Measurements from ENCODE around the gene PRKCA.

PRKCA gene

GRCh38 chr17:66519154-66519553 lies 216.7 kb downstream of the PRKCA start:
- Histone ChIP-seq H3K4me3 (no peak overlapping the region), H3K9ac (ENCODE audit: insufficient read length) (no peak overlapping the region), H3K9me3 (ENCODE audit: low read depth, low read length) (no peaks in the 10 kb centered on the region), H3K27ac (no peak overlapping the region), H3K36me3 (ENCODE audit: insufficient read depth, low read length) (no peaks in the 10 kb centered on the region)
- TF ChIP-seq FOXP2 (optimal IDR thresholded peaks at IDR 0.05; ENCODE audit: control extremely low read depth, extremely low read length, insufficient read depth), result no peak
- TF ChIP-seq EZH2 (IDR thresholded peaks at IDR 0.05), result no peak
- no peak for TF ChIP-seq POLR2AphosphoS5 (IDR thresholded peaks at IDR 0.05; ENCODE audit: borderline replicate concordance, low read depth, low read length)
- DNase-seq (ENCODE audit: low read depth, low spot score), result no peak

- no peak overlapping the region for H3K4me3 ChIP-seq
- no peaks in the 10 kb centered on the region for H3K36me3 ChIP-seq (ENCODE audit: insufficient read depth, low read length)
- TF ChIP-seq POLR2AphosphoS5 (IDR thresholded peaks at IDR 0.05; ENCODE audit: borderline replicate concordance, low read depth, low read length), result no peak
- no peak for TF ChIP-seq FOXP2 (optimal IDR thresholded peaks at IDR 0.05; ENCODE audit: control extremely low read depth, extremely low read length, insufficient read depth)
- TF ChIP-seq EZH2 (IDR thresholded peaks at IDR 0.05), result no peak
- no peak overlapping the region for H3K9ac ChIP-seq (ENCODE audit: insufficient read length)
- H3K9me3 ChIP-seq (ENCODE audit: low read depth, low read length), result no peaks in the 10 kb centered on the region
- no peak overlapping the region for H3K27ac ChIP-seq
- DNase-seq (ENCODE audit: low read depth, low spot score), result no peak
Measured at GRCh38 chr17:66520999-66521398, 218.6 kb downstream of the PRKCA start.

DNA sequence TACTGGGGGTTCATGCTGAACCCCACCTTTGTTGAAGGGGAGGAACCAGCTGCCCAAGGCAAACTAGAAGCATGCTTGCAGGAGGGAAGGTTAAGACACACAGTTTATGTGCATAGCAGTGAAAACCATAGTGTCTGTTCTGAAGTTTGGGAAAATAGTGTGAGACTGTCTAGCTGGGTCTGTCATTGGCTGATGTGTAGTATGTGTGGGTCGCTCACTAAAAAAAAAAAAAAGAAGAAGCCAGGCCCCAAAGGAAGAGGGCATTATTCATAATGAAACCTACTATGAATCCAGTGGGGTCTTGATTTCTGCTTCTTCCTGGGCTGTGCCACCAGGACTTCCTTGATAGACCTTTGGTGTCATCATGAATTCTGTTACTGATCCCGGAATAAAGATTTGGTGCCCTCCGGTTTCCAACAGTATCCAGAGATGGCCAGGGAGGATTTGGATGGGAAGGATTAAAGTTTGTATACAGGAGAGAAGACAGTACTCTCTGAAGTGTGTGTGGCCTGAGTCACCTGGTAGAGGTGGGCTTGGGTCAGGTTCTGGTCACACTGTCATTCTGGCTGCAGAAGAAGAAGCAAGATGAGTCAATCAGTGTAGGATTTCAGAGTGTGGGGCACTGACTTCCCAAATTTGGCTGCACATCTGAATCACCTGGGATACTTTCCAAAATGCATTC lies 220.3 kb downstream of the PRKCA start:
- TF ChIP-seq EZH2 (IDR thresholded peaks at IDR 0.05), result no peak
- Histone ChIP-seq H3K4me3 (no peak overlapping the region), H3K36me3 (ENCODE audit: insufficient read depth, low read length) (no peaks in the 10 kb centered on the region), H3K27ac (no peak overlapping the region), H3K9me3 (ENCODE audit: low read depth, low read length) (no peaks in the 10 kb centered on the region), H3K9ac (ENCODE audit: insufficient read length) (no peak overlapping the region)
- no peak for DNase-seq (ENCODE audit: low read depth, low spot score)

DNA sequence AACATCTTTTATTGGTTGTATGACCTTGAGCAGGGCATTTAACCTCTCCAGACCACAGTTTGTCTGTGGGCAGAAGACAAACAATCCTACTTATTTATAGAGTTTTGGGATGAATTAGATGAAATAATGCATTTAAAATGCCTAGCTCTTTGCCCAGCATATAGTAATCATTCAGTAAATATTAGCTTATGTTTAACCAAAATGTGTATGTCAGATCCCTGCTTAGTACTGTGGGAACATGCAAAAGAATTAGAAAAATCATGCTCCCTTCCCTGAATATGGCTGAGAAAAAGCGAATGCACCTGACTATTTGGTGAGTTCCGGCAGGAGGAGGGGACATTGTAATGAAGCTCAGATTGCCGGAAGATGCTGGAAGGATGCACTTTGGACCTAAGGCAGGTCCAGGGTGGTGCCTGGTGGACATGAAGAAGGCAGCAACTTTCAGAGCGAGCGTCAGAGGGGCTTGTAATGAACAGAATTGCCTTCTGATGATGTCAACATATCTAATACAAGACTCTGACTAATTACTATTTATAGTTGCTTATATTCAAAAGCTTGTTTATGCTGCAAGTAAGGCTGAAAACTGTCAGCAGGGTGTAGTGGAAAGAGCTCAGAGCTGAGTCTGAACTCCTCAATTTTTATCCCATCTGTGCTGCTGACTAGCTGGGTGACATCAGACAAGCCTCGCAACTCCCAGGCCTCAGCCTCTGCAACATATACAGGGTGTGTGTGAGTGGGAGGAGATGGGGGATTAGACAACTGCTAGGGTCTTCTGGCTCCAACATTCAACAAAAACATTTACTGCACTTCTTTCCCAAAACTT lies 221.2 kb downstream of the PRKCA start:
- H3K9me3 ChIP-seq (ENCODE audit: low read depth, low read length), result no peaks in the 10 kb centered on the region
- H3K4me3 ChIP-seq, result no peak overlapping the region
- no peak overlapping the region for H3K9ac ChIP-seq (ENCODE audit: insufficient read length)
- no peak for DNase-seq (ENCODE audit: low read depth, low spot score)
- no peaks in the 10 kb centered on the region for H3K36me3 ChIP-seq (ENCODE audit: insufficient read depth, low read length)
- TF ChIP-seq POLR2AphosphoS5 (IDR thresholded peaks at IDR 0.05; ENCODE audit: borderline replicate concordance, low read depth, low read length) (no peak), FOXP2 (optimal IDR thresholded peaks at IDR 0.05; ENCODE audit: control extremely low read depth, extremely low read length, insufficient read depth) (no peak), EZH2 (IDR thresholded peaks at IDR 0.05) (no peak)
- H3K27ac ChIP-seq, result no peak overlapping the region

DNA sequence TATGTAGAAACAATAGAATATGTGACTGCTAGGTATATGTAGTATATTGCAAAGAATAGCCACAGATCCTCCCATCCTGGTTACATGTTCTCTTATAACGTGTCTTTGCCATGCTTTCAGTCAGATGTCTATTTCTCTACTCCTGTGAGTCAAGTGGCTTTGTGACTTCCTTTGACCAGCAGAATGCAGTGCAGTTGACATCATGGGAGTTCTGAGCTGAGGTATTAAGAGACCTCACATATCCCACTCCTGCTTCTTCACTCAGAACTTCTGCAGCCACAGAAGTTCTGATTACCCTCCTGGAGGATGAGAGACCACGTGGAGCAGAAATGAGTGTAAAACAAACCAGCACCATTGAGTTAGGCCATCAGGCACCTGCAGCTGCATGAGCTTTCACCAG lies 222.5 kb downstream of the PRKCA start:
- DNase-seq (ENCODE audit: low read depth, low spot score), result no peak
- Histone ChIP-seq H3K9me3 (ENCODE audit: low read depth, low read length) (no peaks in the 10 kb centered on the region), H3K36me3 (ENCODE audit: insufficient read depth, low read length) (no peaks in the 10 kb centered on the region), H3K9ac (ENCODE audit: insufficient read length) (no peak overlapping the region), H3K4me3 (no peak overlapping the region), H3K27ac (no peak overlapping the region)
- TF ChIP-seq FOXP2 (optimal IDR thresholded peaks at IDR 0.05; ENCODE audit: control extremely low read depth, extremely low read length, insufficient read depth), result no peak
- TF ChIP-seq POLR2AphosphoS5 (IDR thresholded peaks at IDR 0.05; ENCODE audit: borderline replicate concordance, low read depth, low read length), result no peak
- no peak for TF ChIP-seq EZH2 (IDR thresholded peaks at IDR 0.05)

DNA sequence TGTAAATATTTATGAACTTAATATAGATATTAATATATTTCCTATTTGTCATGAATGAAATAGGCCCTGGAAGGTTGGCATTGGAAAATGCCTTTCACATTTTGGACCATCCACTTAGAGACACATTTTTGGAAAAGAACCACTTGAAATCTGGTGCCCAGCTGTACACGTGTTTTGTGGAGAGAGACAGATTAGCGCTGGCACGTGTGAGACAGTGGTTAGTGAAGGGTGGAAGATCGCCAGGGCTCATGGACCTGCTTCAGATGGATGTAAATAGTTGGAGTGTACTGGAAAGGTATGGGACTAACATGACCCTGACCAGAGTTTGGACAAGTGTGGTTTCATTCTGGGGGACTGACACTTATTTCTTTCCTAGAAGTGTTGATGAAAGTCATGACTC lies 222.9 kb downstream of the PRKCA start:
- Histone ChIP-seq H3K9ac (ENCODE audit: insufficient read length) (no peak overlapping the region), H3K4me3 (no peak overlapping the region), H3K36me3 (ENCODE audit: insufficient read depth, low read length) (no peaks in the 10 kb centered on the region), H3K27ac (no peak overlapping the region), H3K9me3 (ENCODE audit: low read depth, low read length) (no peaks in the 10 kb centered on the region)
- DNase-seq (ENCODE audit: low read depth, low spot score), result no peak
- TF ChIP-seq POLR2AphosphoS5 (IDR thresholded peaks at IDR 0.05; ENCODE audit: borderline replicate concordance, low read depth, low read length), result no peak
- no peak for TF ChIP-seq EZH2 (IDR thresholded peaks at IDR 0.05)
- TF ChIP-seq FOXP2 (optimal IDR thresholded peaks at IDR 0.05; ENCODE audit: control extremely low read depth, extremely low read length, insufficient read depth), result no peak

- no peak for DNase-seq (ENCODE audit: low read depth, low spot score)
- no peak overlapping the region for H3K4me3 ChIP-seq
- no peaks in the 10 kb centered on the region for H3K36me3 ChIP-seq (ENCODE audit: insufficient read depth, low read length)
- H3K9me3 ChIP-seq (ENCODE audit: low read depth, low read length), result no peaks in the 10 kb centered on the region
- H3K27ac ChIP-seq, result no peak overlapping the region
- H3K9ac ChIP-seq (ENCODE audit: insufficient read length), result no peak overlapping the region
- TF ChIP-seq EZH2 (IDR thresholded peaks at IDR 0.05), result no peak
- TF ChIP-seq POLR2AphosphoS5 (IDR thresholded peaks at IDR 0.05; ENCODE audit: borderline replicate concordance, low read depth, low read length), result no peak
- no peak for TF ChIP-seq FOXP2 (optimal IDR thresholded peaks at IDR 0.05; ENCODE audit: control extremely low read depth, extremely low read length, insufficient read depth)
Measured at GRCh38 chr17:66526827-66527226, 224.4 kb downstream of the PRKCA start.

DNA sequence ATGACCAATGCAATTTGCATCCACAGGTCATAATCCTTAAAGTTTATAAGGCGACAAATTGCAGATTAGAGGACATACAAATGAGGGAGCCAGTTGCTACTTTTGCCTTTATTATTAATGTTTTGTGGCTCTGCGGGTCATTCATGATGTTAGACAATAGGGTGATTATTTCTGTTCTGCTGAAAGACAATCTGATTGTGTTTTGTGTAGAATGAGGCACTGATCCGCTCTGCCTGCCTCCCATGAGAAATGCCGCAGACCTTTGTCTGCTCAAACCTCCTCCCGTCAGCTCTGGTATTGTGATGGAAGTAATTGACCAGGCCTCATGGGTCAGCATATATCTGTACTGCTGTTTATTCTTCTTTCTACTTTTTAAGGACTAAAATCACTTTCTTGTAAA lies 224.9 kb downstream of the PRKCA start:
- no peak overlapping the region for H3K9ac ChIP-seq (ENCODE audit: insufficient read length)
- H3K27ac ChIP-seq, result no peak overlapping the region
- TF ChIP-seq POLR2AphosphoS5 (IDR thresholded peaks at IDR 0.05; ENCODE audit: borderline replicate concordance, low read depth, low read length) (no peak), FOXP2 (optimal IDR thresholded peaks at IDR 0.05; ENCODE audit: control extremely low read depth, extremely low read length, insufficient read depth) (no peak), EZH2 (IDR thresholded peaks at IDR 0.05) (no peak)
- H3K4me3 ChIP-seq, result no peak overlapping the region
- H3K36me3 ChIP-seq (ENCODE audit: insufficient read depth, low read length), result no peaks in the 10 kb centered on the region
- DNase-seq (ENCODE audit: low read depth, low spot score), result no peak
- H3K9me3 ChIP-seq (ENCODE audit: low read depth, low read length), result no peaks in the 10 kb centered on the region

All from SK-N-MC (cell line).